ENCODE measurements around the gene LDLRAD4.

GRCh38 chr18:13563390-13563805 is 344.8 kb downstream of the LDLRAD4 start:
- TF ChIP-seq, protein P1, sequence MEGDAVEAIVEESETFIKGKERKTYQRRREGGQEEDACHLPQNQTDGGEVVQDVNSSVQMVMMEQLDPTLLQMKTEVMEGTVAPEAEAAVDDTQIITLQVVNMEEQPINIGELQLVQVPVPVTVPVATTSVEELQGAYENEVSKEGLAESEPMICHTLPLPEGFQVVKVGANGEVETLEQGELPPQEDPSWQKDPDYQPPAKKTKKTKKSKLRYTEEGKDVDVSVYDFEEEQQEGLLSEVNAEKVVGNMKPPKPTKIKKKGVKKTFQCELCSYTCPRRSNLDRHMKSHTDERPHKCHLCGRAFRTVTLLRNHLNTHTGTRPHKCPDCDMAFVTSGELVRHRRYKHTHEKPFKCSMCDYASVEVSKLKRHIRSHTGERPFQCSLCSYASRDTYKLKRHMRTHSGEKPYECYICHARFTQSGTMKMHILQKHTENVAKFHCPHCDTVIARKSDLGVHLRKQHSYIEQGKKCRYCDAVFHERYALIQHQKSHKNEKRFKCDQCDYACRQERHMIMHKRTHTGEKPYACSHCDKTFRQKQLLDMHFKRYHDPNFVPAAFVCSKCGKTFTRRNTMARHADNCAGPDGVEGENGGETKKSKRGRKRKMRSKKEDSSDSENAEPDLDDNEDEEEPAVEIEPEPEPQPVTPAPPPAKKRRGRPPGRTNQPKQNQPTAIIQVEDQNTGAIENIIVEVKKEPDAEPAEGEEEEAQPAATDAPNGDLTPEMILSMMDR (IDR thresholded peaks at IDR 0.05): no peak
- peak in 3 of 4 donors; percentile 22 to 70 (median 60) for TF ChIP-seq EP300 (IDR thresholded peaks at IDR 0.05)
- TF ChIP-seq POLR2A (IDR thresholded peaks at IDR 0.05): peak in 1 of 4 donors; percentile 60
- peak in 1 of 2 donors; percentile 64 for TF ChIP-seq POLR2AphosphoS5 (IDR thresholded peaks at IDR 0.05)

Data from upper lobe of left lung (tissue), 4 donors.